HFFc6 (cell line): ENCODE data around the gene AURKA. TPM values are rescaled to one million over a fixed set of nuclear protein-coding genes. Genes with fewer than 3 reads are reported as not detected.

Experiments used
- DNase-seq: peaks from one replicate; pipeline ENCODE4 v3.0.0-alpha.2; 2018
- H3K27ac Mint-ChIP-seq: 2 replicates; pipeline ENCODE4 v1.8.0; 2020; ENCODE audit warnings: mild to moderate bottlenecking, mixed read lengths
- H3K27me3 Mint-ChIP-seq: 2 replicates; pipeline ENCODE4 v1.8.0; 2021; ENCODE audit warnings: mild to moderate bottlenecking, moderate library complexity, mixed read lengths; ENCODE audit not compliant: insufficient read depth
- H3K36me3 Mint-ChIP-seq: 2 replicates; pipeline ENCODE4 v1.8.0; 2021; ENCODE audit warnings: low read depth, mixed read lengths
- H3K4me1 Mint-ChIP-seq: 2 replicates; pipeline ENCODE4 v1.8.0; 2020; ENCODE audit warnings: low read depth, mixed read lengths
- H3K4me3 Mint-ChIP-seq: 2 replicates; pipeline ENCODE4 v1.8.0; 2020; ENCODE audit warnings: mild to moderate bottlenecking, moderate library complexity, mixed read lengths
- H3K9me3 Mint-ChIP-seq: 2 replicates; pipeline ENCODE4 v1.8.0; 2020; ENCODE audit warnings: mild to moderate bottlenecking, mixed read lengths
- total RNA-seq, 6 experiments: library from RNA; stranded (reverse); fragmentation: NEBNext Ultra II Directional; extraction: Animal tissue kit (Norgen Biotek cat#: 25700); gene quantifications; 2 replicates in 1 of 6; 3 replicates in 5 of 6; pipeline ENCODE4 v1.2.3, GENCODE V29; 2021
- TF ChIP-seq, protein P1 (sequence below): fragments of 200-600 bp; sonication (generic); IDR thresholded peaks from 2 replicates; pipeline ENCODE4 v1.5.0; 2021; ENCODE audit warnings: antibody characterized with exemption, mild to moderate bottlenecking

AURKA gene
- total RNA-seq, 6 experiments from 2014 or later: 37.2 to 82.0 (median 77.1) TPM

DNA sequence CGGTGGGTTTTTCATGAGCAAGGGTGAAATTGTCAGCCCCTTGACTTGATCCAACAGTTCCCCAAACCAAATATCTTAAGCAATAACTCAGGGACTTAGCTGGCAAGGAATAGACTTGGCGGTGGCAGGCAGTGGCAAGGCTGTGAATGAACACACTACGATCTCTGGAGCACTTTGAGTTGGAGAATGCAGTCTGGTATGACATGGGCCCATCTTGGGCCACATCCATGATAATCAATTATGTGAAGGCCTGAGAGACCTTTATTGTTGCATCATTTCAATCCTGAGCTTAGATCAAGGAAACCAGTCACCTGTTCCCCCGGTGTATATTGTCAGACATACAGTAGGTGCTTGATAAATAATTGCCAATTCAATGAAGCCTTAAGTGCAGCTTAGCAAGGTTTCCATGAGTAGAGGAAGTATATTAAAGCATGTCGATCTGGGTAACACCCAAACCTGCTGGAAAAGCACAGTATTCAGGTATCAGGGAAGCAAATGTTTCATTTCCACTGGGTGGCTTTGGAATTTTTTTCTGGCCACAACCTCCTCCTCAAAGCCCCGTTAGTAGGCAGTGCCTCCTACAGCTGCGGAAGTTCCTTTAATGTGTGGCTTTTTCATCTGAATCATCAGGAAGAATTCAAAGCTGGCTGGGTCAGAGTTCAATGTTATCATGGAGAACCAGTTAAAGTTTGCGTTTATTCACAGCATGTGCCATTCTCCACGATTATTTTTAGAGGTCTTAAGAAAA, 30.2 kb upstream of the AURKA start:
- H3K4me1 Mint-ChIP-seq: peaks cover 68% of the 10 kb centered on the region
- TF ChIP-seq, protein P1, sequence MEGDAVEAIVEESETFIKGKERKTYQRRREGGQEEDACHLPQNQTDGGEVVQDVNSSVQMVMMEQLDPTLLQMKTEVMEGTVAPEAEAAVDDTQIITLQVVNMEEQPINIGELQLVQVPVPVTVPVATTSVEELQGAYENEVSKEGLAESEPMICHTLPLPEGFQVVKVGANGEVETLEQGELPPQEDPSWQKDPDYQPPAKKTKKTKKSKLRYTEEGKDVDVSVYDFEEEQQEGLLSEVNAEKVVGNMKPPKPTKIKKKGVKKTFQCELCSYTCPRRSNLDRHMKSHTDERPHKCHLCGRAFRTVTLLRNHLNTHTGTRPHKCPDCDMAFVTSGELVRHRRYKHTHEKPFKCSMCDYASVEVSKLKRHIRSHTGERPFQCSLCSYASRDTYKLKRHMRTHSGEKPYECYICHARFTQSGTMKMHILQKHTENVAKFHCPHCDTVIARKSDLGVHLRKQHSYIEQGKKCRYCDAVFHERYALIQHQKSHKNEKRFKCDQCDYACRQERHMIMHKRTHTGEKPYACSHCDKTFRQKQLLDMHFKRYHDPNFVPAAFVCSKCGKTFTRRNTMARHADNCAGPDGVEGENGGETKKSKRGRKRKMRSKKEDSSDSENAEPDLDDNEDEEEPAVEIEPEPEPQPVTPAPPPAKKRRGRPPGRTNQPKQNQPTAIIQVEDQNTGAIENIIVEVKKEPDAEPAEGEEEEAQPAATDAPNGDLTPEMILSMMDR: peak; percentile 40; the same call in 1 of the 2 replicates
- no peaks in the 10 kb centered on the region for H3K27me3 Mint-ChIP-seq
- H3K9me3 Mint-ChIP-seq: no peaks in the 10 kb centered on the region
- peak overlapping the region; percentile 93 for H3K27ac Mint-ChIP-seq
- peak overlapping the region; percentile 37 for H3K4me3 Mint-ChIP-seq
- peak; percentile 79 for DNase-seq
- peaks cover 16% of the 10 kb centered on the region for H3K36me3 Mint-ChIP-seq

DNA sequence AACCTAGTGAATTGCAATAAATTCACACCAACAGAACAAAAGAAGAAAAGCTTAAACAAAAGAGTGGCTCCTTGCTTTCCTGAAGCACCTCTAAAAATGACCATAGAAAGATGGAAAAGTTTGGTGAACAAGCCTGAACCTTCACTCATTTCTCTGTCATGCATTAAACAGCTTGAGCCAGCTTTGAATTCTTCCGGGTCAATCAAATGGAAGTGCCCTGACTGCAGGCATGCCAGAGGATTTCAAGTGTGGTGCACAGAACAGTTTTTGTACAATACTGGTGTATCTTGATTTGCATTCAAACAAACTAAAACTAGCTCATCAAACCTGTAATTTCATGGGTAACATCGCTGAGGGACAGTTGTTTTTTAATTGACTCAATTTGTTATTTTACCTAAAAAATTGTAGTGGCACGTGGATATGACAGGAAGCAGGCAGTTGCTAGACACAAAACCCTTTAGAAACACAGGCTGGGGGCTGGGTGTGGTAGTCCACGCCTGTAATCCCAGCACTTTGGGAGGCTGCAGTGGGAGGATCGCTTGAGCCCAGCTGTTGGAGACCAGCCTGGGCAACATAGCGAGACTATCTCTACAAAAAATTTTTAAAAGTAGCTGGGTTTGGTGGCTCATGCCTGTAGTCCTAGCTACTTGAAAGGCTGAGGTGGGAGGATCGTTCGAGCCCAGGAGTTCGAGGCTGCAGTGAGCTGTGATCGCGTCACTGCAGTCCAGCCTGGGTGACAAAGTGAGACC, 29.1 kb upstream of the AURKA start:
- H3K4me1 Mint-ChIP-seq: peaks cover 74% of the 10 kb centered on the region
- H3K27me3 Mint-ChIP-seq: no peaks in the 10 kb centered on the region
- TF ChIP-seq, protein P1: no peak
- peak overlapping the region; percentile 93 for H3K27ac Mint-ChIP-seq
- H3K9me3 Mint-ChIP-seq: no peaks in the 10 kb centered on the region
- DNase-seq: no peak
- no peak overlapping the region for H3K4me3 Mint-ChIP-seq
- H3K36me3 Mint-ChIP-seq: peaks cover 16% of the 10 kb centered on the region

DNA sequence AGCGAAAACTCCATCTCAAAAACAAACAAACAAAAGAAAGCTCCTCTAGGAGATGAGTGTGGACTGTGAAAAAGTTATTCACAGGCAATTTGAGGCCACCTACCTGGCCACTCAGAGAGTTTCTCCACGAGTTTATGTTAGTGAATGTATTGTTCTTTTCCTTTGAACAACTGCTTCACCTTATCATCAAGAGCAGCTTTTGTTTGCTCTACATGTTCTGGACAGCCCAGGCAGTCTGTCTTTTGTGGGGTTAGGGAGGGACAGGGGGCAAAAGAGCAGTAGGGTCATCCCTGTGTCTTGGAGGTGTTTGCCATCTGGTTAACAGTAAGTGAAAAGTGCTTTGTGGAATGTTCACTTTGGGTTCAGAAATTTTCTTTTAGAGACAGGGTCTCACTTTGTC, 28.0 kb upstream of the AURKA start:
- Mint-ChIP-seq H3K27ac (peak overlapping the region; percentile 93), H3K36me3 (peaks cover 16% of the 10 kb centered on the region), H3K27me3 (no peaks in the 10 kb centered on the region), H3K9me3 (no peaks in the 10 kb centered on the region), H3K4me1 (peaks cover 80% of the 10 kb centered on the region), H3K4me3 (no peak overlapping the region)
- TF ChIP-seq, protein P1: no peak
- DNase-seq: no peak

DNA sequence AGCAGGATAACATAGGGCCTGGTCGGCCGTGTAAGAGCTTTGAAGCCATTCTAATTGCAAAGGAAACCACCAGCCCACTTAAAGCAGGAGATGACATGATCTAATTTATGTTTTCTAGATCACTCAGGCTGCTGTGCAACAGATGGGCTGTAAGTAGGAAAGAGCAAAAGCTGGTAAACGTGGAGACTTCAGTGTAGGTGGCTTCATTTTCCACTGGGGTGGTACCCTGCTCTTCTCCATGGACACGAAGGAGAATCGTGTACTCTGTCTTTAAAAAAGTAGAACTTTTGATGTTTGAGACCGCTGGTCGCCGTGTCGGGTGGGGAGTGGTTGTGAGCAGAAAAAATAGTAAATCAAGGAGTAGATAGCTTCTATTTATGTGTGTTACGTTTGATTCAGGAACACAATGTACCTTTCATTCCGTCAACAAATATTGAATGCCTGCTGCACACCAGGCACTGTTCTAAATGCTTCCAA, 26.4 kb upstream of the AURKA start:
- Mint-ChIP-seq H3K4me3 (peak overlapping the region; percentile 66; the same call in 1 of the 2 replicates), H3K27ac (peak overlapping the region; percentile 96), H3K4me1 (peaks cover 81% of the 10 kb centered on the region), H3K9me3 (no peaks in the 10 kb centered on the region), H3K36me3 (peaks cover 21% of the 10 kb centered on the region), H3K27me3 (no peaks in the 10 kb centered on the region)
- no peak for DNase-seq
- TF ChIP-seq, protein P1: no peak

DNA sequence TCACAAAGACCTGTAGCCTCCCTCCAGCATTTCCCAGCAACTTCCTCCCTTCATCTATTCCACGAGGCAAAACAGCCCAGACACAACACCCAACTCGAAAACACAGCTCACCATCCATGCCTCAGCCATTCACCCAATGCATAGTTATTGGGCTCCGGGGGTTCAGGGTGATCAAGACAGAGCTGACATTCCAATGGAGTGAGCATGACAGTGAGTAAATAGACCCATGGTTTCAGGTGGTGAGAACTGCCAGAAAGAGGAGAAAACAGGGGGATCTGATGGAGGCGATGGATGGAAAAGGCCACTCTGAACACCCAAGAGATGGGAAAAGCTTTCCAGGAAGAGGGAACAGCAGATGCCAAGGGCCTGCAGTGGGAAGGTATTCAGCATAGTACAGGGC, 25.9 kb upstream of the AURKA start:
- TF ChIP-seq, protein P1: no peak
- peak overlapping the region; percentile 96 for H3K27ac Mint-ChIP-seq
- peak; percentile 37 for DNase-seq
- H3K27me3 Mint-ChIP-seq: no peaks in the 10 kb centered on the region
- H3K9me3 Mint-ChIP-seq: no peaks in the 10 kb centered on the region
- H3K36me3 Mint-ChIP-seq: peaks cover 24% of the 10 kb centered on the region
- H3K4me3 Mint-ChIP-seq: peak overlapping the region; percentile 46
- H3K4me1 Mint-ChIP-seq: peaks cover 78% of the 10 kb centered on the region
